H1 (cell line): Measurements from ENCODE around the gene SLC2A4RG. TPM values are rescaled to one million over a fixed set of nuclear protein-coding genes. Genes with fewer than 3 reads are reported as not detected.

ENCODE experiments used
- CTCF ChIA-PET: fragments of 300-600 bp; sonication (Branson Sonifier 250); formaldehyde crosslinking; loops from one replicate; lab custom pipeline; 2021; ENCODE audit not compliant: partially characterized antibody; lab: Charles Lee
- POLR2A ChIA-PET: fragments of 300-600 bp; sonication (Branson Sonifier 250); formaldehyde crosslinking; loops from one replicate; lab custom pipeline; 2021; ENCODE audit warnings: inconsistent platforms; ENCODE audit not compliant: partially characterized antibody; lab: Charles Lee
- DNase-seq, 2 experiments: peaks; one replicate each; pipeline versions ENCODE4 v3.0.0 to v3.0.0-alpha.2; 2010 to 2022; ENCODE audit warnings: low spot score in 2 of 2, low read depth in 1 of 2, mixed read lengths in 1 of 2
- FAIRE-seq: peaks from 2 replicates; lab custom pipeline; 2011; peaks lifted over from hg19 to GRCh38; lab: Jason Lieb, UNC
- H2AFZ ChIP-seq: 2 replicates; pipeline ENCODE4 v1.8.1; 2012; ENCODE audit warnings: low read length, inconsistent platforms
- H2AK5ac ChIP-seq: 2 replicates; pipeline ENCODE4 v1.6.1; 2013; ENCODE audit warnings: low read depth, low read length
- H2BK120ac ChIP-seq: replicated peaks from 2 replicates; pipeline ENCODE3; 2013; ENCODE audit warnings: low read depth, low read length, inconsistent platforms
- H2BK12ac ChIP-seq: 2 replicates; pipeline ENCODE4 v1.6.1; 2013; ENCODE audit warnings: low read depth, low read length
- H2BK15ac ChIP-seq: 2 replicates; pipeline ENCODE4 v1.6.1; 2013; ENCODE audit warnings: low read length
- H2BK20ac ChIP-seq: 2 replicates; pipeline ENCODE4 v1.6.1; 2013; ENCODE audit warnings: low read length
- H2BK5ac ChIP-seq: 2 replicates; pipeline ENCODE4 v1.6.1; 2013; ENCODE audit warnings: low read depth, low read length
- H3K14ac ChIP-seq: 2 replicates; pipeline ENCODE4 v1.6.1; 2013; ENCODE audit warnings: inconsistent platforms; ENCODE audit not compliant: insufficient read length
- H3K18ac ChIP-seq: 2 replicates; pipeline ENCODE4 v1.6.1; 2013; ENCODE audit warnings: low read length; ENCODE audit errors: extremely low read depth
- H3K23ac ChIP-seq: 2 replicates; pipeline ENCODE4 v1.6.1; 2013; ENCODE audit warnings: inconsistent platforms; ENCODE audit not compliant: insufficient read length
- H3K23me2 ChIP-seq: 2 replicates; pipeline ENCODE4 v1.6.1; 2013; ENCODE audit warnings: low read depth, low read length
- H3K27ac ChIP-seq: 2 replicates; pipeline ENCODE4 v1.6.1; 2011; ENCODE audit warnings: low read depth, low read length, inconsistent platforms
- H3K27me3 ChIP-seq, 4 experiments: replicated peaks in 1 of 4; 1 replicate in 1 of 4; 2 replicates in 3 of 4; pipeline versions ENCODE4 v1.6.1 to v1.8.1; 2011 to 2013; ENCODE audit warnings: low read length in 3 of 4, mild to moderate bottlenecking in 3 of 4, inconsistent platforms in 2 of 4, mixed read lengths in 2 of 4, moderate library complexity in 1 of 4; ENCODE audit not compliant: control insufficient read depth in 3 of 4, insufficient read depth in 3 of 4; ENCODE audit errors: extremely low read depth in 1 of 4
- H3K36me3 ChIP-seq, 4 experiments: 2 replicates each; pipeline versions ENCODE4 v1.6.1 to v1.8.1; 2011 to 2013; ENCODE audit warnings: mild to moderate bottlenecking in 4 of 4, low read length in 3 of 4, moderate library complexity in 2 of 4, control low read depth in 1 of 4, inconsistent platforms in 1 of 4; ENCODE audit not compliant: insufficient read depth in 4 of 4, control insufficient read depth in 2 of 4
- H3K4ac ChIP-seq: replicated peaks from 2 replicates; pipeline ENCODE3; 2013; ENCODE audit warnings: low read length, low read depth, mixed read lengths, inconsistent platforms; ENCODE audit not compliant: insufficient read length
- H3K4me1 ChIP-seq, 4 experiments: replicated peaks in 1 of 4; 1 replicate in 1 of 4; 2 replicates in 3 of 4; pipeline versions ENCODE4 v1.6.1 to v1.8.1; 2011 to 2013; ENCODE audit warnings: low read length in 3 of 4, inconsistent platforms in 2 of 4, mixed read lengths in 1 of 4; ENCODE audit not compliant: insufficient read depth in 4 of 4, control insufficient read depth in 3 of 4
- H3K4me2 ChIP-seq, 2 experiments: 2 replicates each; pipeline versions ENCODE4 v1.6.1 to v1.8.1; 2011 to 2013; ENCODE audit warnings: low read depth in 2 of 2, low read length in 2 of 2, control low read depth in 1 of 2, inconsistent platforms in 1 of 2, mild to moderate bottlenecking in 1 of 2; ENCODE audit not compliant: insufficient read depth in 1 of 2
- H3K4me3 ChIP-seq, 4 experiments: fragments of 200-600, 300-600 bp in 1 of 4; sonication (generic), shearing (Covaris generic), sonication (Bioruptor Twin) in 1 of 4; 2 replicates each; pipeline versions ENCODE4 v1.5.1 to v1.8.1; 2011 to 2016; ENCODE audit warnings: low read length in 4 of 4, low read depth in 3 of 4, control low read depth in 2 of 4, inconsistent platforms in 2 of 4, mild to moderate bottlenecking in 2 of 4, mixed read lengths in 1 of 4, moderate library complexity in 1 of 4; ENCODE audit not compliant: insufficient read depth in 2 of 4; ENCODE audit errors: extremely low read depth in 1 of 4
- H3K56ac ChIP-seq: replicated peaks from 2 replicates; pipeline ENCODE3; 2013; ENCODE audit warnings: low read depth, mild to moderate bottlenecking, mixed read lengths, low read length, inconsistent platforms; ENCODE audit not compliant: insufficient read length
- H3K79me1 ChIP-seq: 2 replicates; pipeline ENCODE4 v1.6.1; 2013; ENCODE audit warnings: low read depth, low read length, control low read depth
- H3K79me2 ChIP-seq, 2 experiments: 2 replicates each; pipeline versions ENCODE4 v1.6.1 to v1.8.1; 2012 to 2013; ENCODE audit warnings: low read length in 2 of 2, mild to moderate bottlenecking in 2 of 2, inconsistent platforms in 1 of 2; ENCODE audit not compliant: insufficient read depth in 2 of 2, control insufficient read depth in 1 of 2
- H3K9ac ChIP-seq, 4 experiments: replicated peaks in 1 of 4; 1 replicate in 1 of 4; 2 replicates in 3 of 4; pipeline versions ENCODE4 v1.6.1 to v1.8.1; 2011 to 2013; ENCODE audit warnings: low read depth in 3 of 4, low read length in 3 of 4, control low read depth in 2 of 4, mild to moderate bottlenecking in 2 of 4, moderate library complexity in 2 of 4, inconsistent platforms in 1 of 4; ENCODE audit errors: extremely low read depth in 1 of 4
- H3K9me3 ChIP-seq, 2 experiments: 2 replicates each; pipeline versions ENCODE4 v1.6.1 to v1.8.1; 2012 to 2013; ENCODE audit warnings: mild to moderate bottlenecking in 2 of 2, moderate library complexity in 2 of 2, control low read depth in 1 of 2, inconsistent platforms in 1 of 2, low read depth in 1 of 2, low read length in 1 of 2, mixed read lengths in 1 of 2; ENCODE audit not compliant: insufficient read depth in 2 of 2
- H4K20me1 ChIP-seq, 2 experiments: replicated peaks in 1 of 2; 2 replicates each; pipeline versions ENCODE3 to v1.8.1; 2011 to 2013; ENCODE audit warnings: inconsistent platforms in 2 of 2, low read length in 2 of 2, mild to moderate bottlenecking in 1 of 2; ENCODE audit not compliant: insufficient read depth in 2 of 2, control insufficient read depth in 1 of 2
- H4K5ac ChIP-seq: 2 replicates; pipeline ENCODE4 v1.6.1; 2013; ENCODE audit warnings: low read length, low read depth, mixed read lengths, inconsistent platforms; ENCODE audit not compliant: insufficient read length
- H4K8ac ChIP-seq: 2 replicates; pipeline ENCODE4 v1.8.0; 2013; ENCODE audit warnings: mild to moderate bottlenecking, moderate library complexity, low read length, inconsistent platforms; ENCODE audit not compliant: insufficient read depth; ENCODE audit errors: extremely low read depth
- H4K91ac ChIP-seq: replicated peaks from 2 replicates; pipeline ENCODE3; 2013; ENCODE audit warnings: low read length, mixed read lengths, inconsistent platforms; ENCODE audit not compliant: insufficient read length
- WGBS, 2 experiments: shearing (Covaris generic) in 1 of 2; methylation state at CpG; one replicate each; pipeline versions ENCODE4 v1.1.6 to v1.1.7; 2013 to 2015; ENCODE audit warnings: low lambda C conversion rate in 2 of 2, mixed read lengths in 2 of 2, inconsistent platforms in 1 of 2, low coverage in 1 of 2, missing lambda C conversion rate in 1 of 2; ENCODE audit not compliant: insufficient replicate concordance in 2 of 2, insufficient coverage in 1 of 2, insufficient read length in 1 of 2; ENCODE audit errors: extremely low coverage in 1 of 2, missing lambda C conversion rate in 1 of 2; 5-methylcytosine and 5-hydroxymethylcytosine counted together
- polyA plus RNA-seq, 7 experiments: library from polyadenylated mRNA; depleted of rRNA in 3 of 7; stranded (reverse) in 5 of 7; unstranded in 2 of 7; fragments of >200 nt in 5 of 7; fragments of 200-250 nt in 2 of 7; gene quantifications; 1 replicate in 5 of 7; 2 replicates in 1 of 7; 4 replicates in 1 of 7; pipeline versions ENCODE4 v1.2.1 to v1.2.3, GENCODE V29; 2011 to 2013; ENCODE audit warnings: missing spikeins in 2 of 7, mixed read lengths in 2 of 7
- total RNA-seq: library from RNA; stranded (reverse); fragmentation: NEBNext Ultra II Directional; extraction: Animal tissue kit (Norgen Biotek cat#: 25700); gene quantifications from 2 replicates; pipeline ENCODE4 v1.2.1, GENCODE V29; 2021
- TF ChIP-seq, protein P1 (sequence below), 3 experiments: IDR thresholded peaks; 1 replicate in 2 of 3; 2 replicates in 1 of 3; pipeline versions ENCODE4 v1.5.1 to v1.6.1; 2011; ENCODE audit warnings: low read length in 3 of 3, mild to moderate bottlenecking in 3 of 3, inconsistent platforms in 2 of 3, low read depth in 1 of 3, moderate library complexity in 1 of 3; ENCODE audit not compliant: insufficient read depth in 1 of 3; ENCODE audit errors: control extremely low read depth in 1 of 3

SLC2A4RG gene
- total and polyA plus RNA-seq, 2 of the 8 experiments (the other 6 are each of a cell fraction or from before 2014, with no cell fraction given) = 15.9 to 29.1 TPM

DNA sequence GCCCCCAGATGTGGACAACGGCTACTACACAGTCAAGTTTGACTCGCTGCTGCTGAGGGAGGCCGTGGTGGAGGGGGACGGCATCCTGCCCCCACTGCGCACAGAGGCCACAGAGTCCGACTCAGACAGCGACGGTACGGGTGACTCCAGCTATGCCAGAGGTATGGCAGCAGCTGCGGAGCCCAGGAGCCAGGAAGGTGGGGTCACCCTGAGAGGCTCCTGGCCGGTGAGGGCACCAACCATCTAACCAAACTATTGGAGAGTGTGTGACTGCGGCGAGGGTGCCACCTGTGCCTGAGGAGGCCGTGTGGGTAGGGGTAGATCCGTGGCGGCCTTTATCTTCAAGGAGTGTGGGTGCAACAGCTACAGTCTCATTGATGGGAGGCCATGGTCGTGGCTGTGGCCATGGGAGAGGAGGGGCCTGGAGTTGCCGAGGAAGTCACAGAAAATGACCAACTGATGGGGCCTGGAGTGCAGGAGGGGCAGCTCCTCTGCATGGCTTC is 5.9 kb upstream of the SLC2A4RG start:
- no peak overlapping the region for H2BK120ac ChIP-seq
- H2BK15ac ChIP-seq = no peak overlapping the region
- POLR2A ChIA-PET = interaction anchor here (0.7 to 1.9 kb wide), 7 partner anchors 8 to 56 kb away, joined by 3 to 7 read pairs (median 3); no protein-coding TSS in a partner anchor
- WGBS, 2 experiments = 95% methylated on average over 18 of the region's 18 CpGs; no CpG with 5 or more reads in 1 of the 2 experiments
- no peak overlapping the region for H3K4me2 ChIP-seq
- H3K14ac ChIP-seq = no peak overlapping the region
- TF ChIP-seq, protein P1, sequence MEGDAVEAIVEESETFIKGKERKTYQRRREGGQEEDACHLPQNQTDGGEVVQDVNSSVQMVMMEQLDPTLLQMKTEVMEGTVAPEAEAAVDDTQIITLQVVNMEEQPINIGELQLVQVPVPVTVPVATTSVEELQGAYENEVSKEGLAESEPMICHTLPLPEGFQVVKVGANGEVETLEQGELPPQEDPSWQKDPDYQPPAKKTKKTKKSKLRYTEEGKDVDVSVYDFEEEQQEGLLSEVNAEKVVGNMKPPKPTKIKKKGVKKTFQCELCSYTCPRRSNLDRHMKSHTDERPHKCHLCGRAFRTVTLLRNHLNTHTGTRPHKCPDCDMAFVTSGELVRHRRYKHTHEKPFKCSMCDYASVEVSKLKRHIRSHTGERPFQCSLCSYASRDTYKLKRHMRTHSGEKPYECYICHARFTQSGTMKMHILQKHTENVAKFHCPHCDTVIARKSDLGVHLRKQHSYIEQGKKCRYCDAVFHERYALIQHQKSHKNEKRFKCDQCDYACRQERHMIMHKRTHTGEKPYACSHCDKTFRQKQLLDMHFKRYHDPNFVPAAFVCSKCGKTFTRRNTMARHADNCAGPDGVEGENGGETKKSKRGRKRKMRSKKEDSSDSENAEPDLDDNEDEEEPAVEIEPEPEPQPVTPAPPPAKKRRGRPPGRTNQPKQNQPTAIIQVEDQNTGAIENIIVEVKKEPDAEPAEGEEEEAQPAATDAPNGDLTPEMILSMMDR (IDR thresholded peaks at IDR 0.05; ENCODE audit: control extremely low read depth in 1 of 3, insufficient read depth in 1 of 3, low read depth in 1 of 3, low read length in 3 of 3) = no peak
- TF ChIP-seq, all 59 proteins: peak for 0
- Histone ChIP-seq H4K20me1 (peaks cover 5 to 46% of the 10 kb centered on the region in 2 experiments), H3K9me3 (peaks cover 0 to 4% of the 10 kb centered on the region in 2 experiments; a peak in 2 of 4 replicates), H3K4ac (no peak overlapping the region), H3K56ac (no peak overlapping the region), H2BK5ac (no peak overlapping the region), H3K4me3 (no peak overlapping the region), H3K27ac (no peak overlapping the region), H3K4me1 (peaks cover 0 to 11% (median 6%) of the 10 kb centered on the region in 4 experiments; a peak in 6 of 7 replicates), H3K36me3 (peaks cover 0 to 14% (median 7%) of the 10 kb centered on the region in 4 experiments; a peak in 5 of 8 replicates), H2AFZ (no peak overlapping the region), H4K91ac (no peak overlapping the region), H4K5ac (no peak overlapping the region), H3K79me2 (peaks cover 0 to 8% of the 10 kb centered on the region in 2 experiments; a peak in 1 of 4 replicates), H3K27me3 (peaks cover 0 to 10% (median 7%) of the 10 kb centered on the region in 4 experiments; a peak in 4 of 7 replicates), H3K23me2 (peaks cover 6% of the 10 kb centered on the region), H3K18ac (no peak overlapping the region), H2BK20ac (no peak overlapping the region), H3K23ac (no peak overlapping the region), H2AK5ac (no peak overlapping the region), H3K79me1 (peaks cover 16% of the 10 kb centered on the region), H4K8ac (no peak overlapping the region), H2BK12ac (no peak overlapping the region), H3K9ac (no peak overlapping the region)
- FAIRE-seq (no peak), DNase-seq (no peak)
- CTCF ChIA-PET = interaction anchor here (1.0 to 1.4 kb wide), 3 partner anchors 17 to 166 kb away, joined by 3 to 4 read pairs (median 4); no protein-coding TSS in a partner anchor
